Neural progenitor cell (in vitro differentiated cells): ENCODE data around the gene TSPAN3. TPM values are rescaled to one million over a fixed set of nuclear protein-coding genes. Genes with fewer than 3 reads are reported as not detected.

Source experiments
- DNase-seq: peaks from one replicate; pipeline ENCODE4 v3.0.0-alpha.2; 2016; ENCODE audit warnings: low spot score
- H2AFZ ChIP-seq: fragments of 200-600 bp; sonication (generic); replicated peaks from 2 replicates; pipeline ENCODE4 v1.6.1; 2016; ENCODE audit warnings: antibody characterized with exemption
- H3F3A ChIP-seq: fragments of 200-600 bp; sonication (generic); 2 replicates; pipeline ENCODE4 v1.6.1; 2016; ENCODE audit warnings: antibody characterized with exemption, low read depth
- H3K27ac ChIP-seq: fragments of 200-600 bp; sonication (generic); 2 replicates; pipeline ENCODE4 v1.5.1; 2016; ENCODE audit warnings: mild to moderate bottlenecking
- H3K27me3 ChIP-seq: fragments of 200-600 bp; sonication (generic); 2 replicates; pipeline ENCODE4 v1.6.1; 2016; ENCODE audit warnings: mild to moderate bottlenecking, moderate library complexity
- H3K36me3 ChIP-seq: fragments of 200-600 bp; sonication (generic); 2 replicates; pipeline ENCODE4 v1.5.1; 2016
- H3K4me1 ChIP-seq: fragments of 200-600 bp; sonication (generic); 2 replicates; pipeline ENCODE4 v1.6.1; 2016; ENCODE audit warnings: mixed run types
- H3K4me2 ChIP-seq: fragments of 200-600 bp; sonication (generic); 2 replicates; pipeline ENCODE4 v1.6.1; 2016
- H3K4me3 ChIP-seq: fragments of 200-600 bp; sonication (generic); 2 replicates; pipeline ENCODE4 v1.5.1; 2016
- H3K79me2 ChIP-seq: fragments of 200-600 bp; sonication (generic); 2 replicates; pipeline ENCODE4 v1.6.1; 2016; ENCODE audit warnings: low read depth
- H3K9ac ChIP-seq: fragments of 200-600 bp; sonication (generic); 2 replicates; pipeline ENCODE4 v1.6.1; 2016
- H3K9me3 ChIP-seq: fragments of 200-600 bp; sonication (generic); 2 replicates; pipeline ENCODE4 v1.5.1; 2016; ENCODE audit warnings: low read depth
- H4K20me1 ChIP-seq: fragments of 200-600 bp; sonication (generic); 2 replicates; pipeline ENCODE4 v1.6.1; 2016; ENCODE audit warnings: low read depth
- H3K27ac Mint-ChIP-seq: 3 replicates; pipeline ENCODE4 v1.8.0; 2021; ENCODE audit warnings: mixed read lengths
- H3K27me3 Mint-ChIP-seq: 2 replicates; pipeline ENCODE4 v1.8.0; 2022; ENCODE audit warnings: low read depth, mild to moderate bottlenecking, inconsistent platforms, moderate library complexity, mixed read lengths; ENCODE audit not compliant: insufficient read depth
- H3K36me3 Mint-ChIP-seq: 3 replicates; pipeline ENCODE4 v1.8.0; 2021; ENCODE audit warnings: mixed read lengths
- H3K4me1 Mint-ChIP-seq: 3 replicates; pipeline ENCODE4 v1.8.0; 2021; ENCODE audit warnings: mixed read lengths
- H3K4me3 Mint-ChIP-seq: 3 replicates; pipeline ENCODE4 v1.8.0; 2021; ENCODE audit warnings: mild to moderate bottlenecking, moderate library complexity, mixed read lengths
- H3K9me3 Mint-ChIP-seq: 3 replicates; pipeline ENCODE4 v1.8.0; 2020; ENCODE audit warnings: mixed read lengths
- EZH2 ChIP-seq: fragments of 200-600 bp; sonication (generic); IDR thresholded peaks from 2 replicates; pipeline ENCODE4 v1.6.1; 2017; ENCODE audit warnings: antibody characterized with exemption, mild to moderate bottlenecking, moderate library complexity
- EZH2phosphoT487 ChIP-seq: fragments of 200-600 bp; sonication (generic); IDR thresholded peaks from 2 replicates; pipeline ENCODE4 v1.6.1; 2017; ENCODE audit warnings: antibody characterized with exemption
- total RNA-seq: library from RNA; depleted of rRNA; stranded (reverse); fragments of >200 nt; gene quantifications from 2 replicates; pipeline ENCODE4 v1.2.3, GENCODE V29; 2015; ENCODE audit warnings: low replicate concordance
- TF ChIP-seq, protein P1 (sequence below): fragments of 200-600 bp; sonication (generic); IDR thresholded peaks from 2 replicates; pipeline ENCODE4 v1.5.1; 2017; ENCODE audit warnings: antibody characterized with exemption, mild to moderate bottlenecking

Gene TSPAN3
- total RNA-seq, 1 donor from 2014 or later: 474 TPM

DNA sequence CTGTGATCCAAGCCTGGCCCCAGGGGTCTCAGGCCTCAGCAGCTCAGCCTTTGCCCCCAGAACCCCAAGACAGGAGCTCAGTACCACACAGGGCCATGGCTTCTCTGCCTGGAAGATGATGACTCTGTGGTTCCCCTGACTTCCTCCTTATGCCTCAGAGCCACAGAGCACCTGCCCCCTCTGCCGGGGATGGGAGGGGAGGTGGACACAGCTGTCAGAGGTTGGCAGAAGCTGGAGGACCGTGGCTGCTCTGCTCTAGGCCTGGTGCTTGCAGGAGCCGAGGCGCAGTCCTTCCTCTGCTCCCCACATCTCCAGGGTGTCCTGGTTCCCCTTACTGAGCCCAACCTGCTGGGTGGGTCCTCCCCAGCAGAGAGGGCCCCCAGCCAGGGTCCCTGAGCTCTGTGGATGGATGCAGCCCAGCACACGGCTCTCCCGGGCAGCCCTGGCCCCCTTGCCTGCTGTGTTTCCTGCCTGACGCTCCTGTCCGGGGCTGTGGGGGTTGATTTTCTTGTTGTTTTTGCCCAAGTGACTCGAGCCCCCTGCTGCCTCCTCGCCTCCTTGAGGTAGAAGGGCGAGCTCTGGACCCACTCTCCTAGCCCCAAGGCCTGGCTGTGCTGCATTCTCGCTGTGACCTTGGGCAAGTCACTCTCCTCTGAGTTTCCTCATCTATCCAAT, 39.4 kb downstream of the TSPAN3 start:
- TF ChIP-seq, protein P1, sequence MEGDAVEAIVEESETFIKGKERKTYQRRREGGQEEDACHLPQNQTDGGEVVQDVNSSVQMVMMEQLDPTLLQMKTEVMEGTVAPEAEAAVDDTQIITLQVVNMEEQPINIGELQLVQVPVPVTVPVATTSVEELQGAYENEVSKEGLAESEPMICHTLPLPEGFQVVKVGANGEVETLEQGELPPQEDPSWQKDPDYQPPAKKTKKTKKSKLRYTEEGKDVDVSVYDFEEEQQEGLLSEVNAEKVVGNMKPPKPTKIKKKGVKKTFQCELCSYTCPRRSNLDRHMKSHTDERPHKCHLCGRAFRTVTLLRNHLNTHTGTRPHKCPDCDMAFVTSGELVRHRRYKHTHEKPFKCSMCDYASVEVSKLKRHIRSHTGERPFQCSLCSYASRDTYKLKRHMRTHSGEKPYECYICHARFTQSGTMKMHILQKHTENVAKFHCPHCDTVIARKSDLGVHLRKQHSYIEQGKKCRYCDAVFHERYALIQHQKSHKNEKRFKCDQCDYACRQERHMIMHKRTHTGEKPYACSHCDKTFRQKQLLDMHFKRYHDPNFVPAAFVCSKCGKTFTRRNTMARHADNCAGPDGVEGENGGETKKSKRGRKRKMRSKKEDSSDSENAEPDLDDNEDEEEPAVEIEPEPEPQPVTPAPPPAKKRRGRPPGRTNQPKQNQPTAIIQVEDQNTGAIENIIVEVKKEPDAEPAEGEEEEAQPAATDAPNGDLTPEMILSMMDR: no peak
- Histone ChIP-seq H3K79me2 (no peaks in the 10 kb centered on the region), H3K27me3 (no peaks in the 10 kb centered on the region), H3K9me3 (no peaks in the 10 kb centered on the region), H4K20me1 (no peaks in the 10 kb centered on the region), H3K36me3 (no peaks in the 10 kb centered on the region), H3K27ac (no peak overlapping the region), H3K4me1 (peaks cover 32% of the 10 kb centered on the region), H3K9ac (no peak overlapping the region), H3K4me3 (no peak overlapping the region), H3F3A (peaks cover 4% of the 10 kb centered on the region), H3K4me2 (peak overlapping the region; percentile 14), H2AFZ (no peak overlapping the region)
- no peak overlapping the region for H3K4me3 Mint-ChIP-seq
- H3K27me3 Mint-ChIP-seq: peaks cover 7% of the 10 kb centered on the region
- no peaks in the 10 kb centered on the region for H3K36me3 Mint-ChIP-seq
- DNase-seq: no peak
- H3K9me3 Mint-ChIP-seq: no peaks in the 10 kb centered on the region
- H3K27ac Mint-ChIP-seq: peak overlapping the region; percentile 79
- H3K4me1 Mint-ChIP-seq: peaks cover 21% of the 10 kb centered on the region

DNA sequence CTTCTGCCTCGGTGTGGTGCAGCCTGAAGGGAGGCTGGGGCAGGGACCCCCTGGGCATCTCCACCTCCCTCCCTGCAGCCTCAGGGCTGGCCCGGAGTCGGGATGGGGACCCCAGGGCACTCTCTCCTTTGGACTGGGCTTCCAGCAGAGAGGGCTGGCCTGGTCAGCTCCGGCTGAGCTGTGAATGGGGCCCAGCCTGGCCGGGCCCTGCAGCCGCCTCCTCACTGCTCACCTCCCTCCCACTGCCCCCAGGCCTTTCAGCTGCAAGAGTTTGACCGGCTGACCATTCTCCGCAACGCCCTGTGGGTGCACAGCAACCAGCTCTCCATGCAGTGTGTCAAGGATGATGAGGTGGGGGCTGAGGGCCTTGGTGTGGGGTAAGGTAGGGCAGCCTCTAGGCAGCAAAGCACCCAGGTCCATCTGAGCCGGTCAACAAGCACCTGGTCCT, 40.0 kb downstream of the TSPAN3 start:
- DNase-seq: peak; percentile 45
- Histone ChIP-seq H3K27ac (peak overlapping the region; percentile 29), H2AFZ (no peak overlapping the region), H3K4me3 (no peak overlapping the region), H3K27me3 (no peaks in the 10 kb centered on the region), H3K9ac (no peak overlapping the region), H3K9me3 (no peaks in the 10 kb centered on the region), H3K4me2 (peak overlapping the region; percentile 14), H4K20me1 (no peaks in the 10 kb centered on the region), H3K79me2 (no peaks in the 10 kb centered on the region), H3K4me1 (peaks cover 32% of the 10 kb centered on the region), H3F3A (peaks cover 4% of the 10 kb centered on the region), H3K36me3 (no peaks in the 10 kb centered on the region)
- Mint-ChIP-seq H3K4me3 (no peak overlapping the region), H3K4me1 (peaks cover 21% of the 10 kb centered on the region), H3K9me3 (no peaks in the 10 kb centered on the region), H3K27me3 (peaks cover 3% of the 10 kb centered on the region), H3K27ac (peak overlapping the region; percentile 50), H3K36me3 (no peaks in the 10 kb centered on the region)
- TF ChIP-seq EZH2 (no peak), EZH2phosphoT487 (no peak)
- TF ChIP-seq, protein P1: no peak

DNA sequence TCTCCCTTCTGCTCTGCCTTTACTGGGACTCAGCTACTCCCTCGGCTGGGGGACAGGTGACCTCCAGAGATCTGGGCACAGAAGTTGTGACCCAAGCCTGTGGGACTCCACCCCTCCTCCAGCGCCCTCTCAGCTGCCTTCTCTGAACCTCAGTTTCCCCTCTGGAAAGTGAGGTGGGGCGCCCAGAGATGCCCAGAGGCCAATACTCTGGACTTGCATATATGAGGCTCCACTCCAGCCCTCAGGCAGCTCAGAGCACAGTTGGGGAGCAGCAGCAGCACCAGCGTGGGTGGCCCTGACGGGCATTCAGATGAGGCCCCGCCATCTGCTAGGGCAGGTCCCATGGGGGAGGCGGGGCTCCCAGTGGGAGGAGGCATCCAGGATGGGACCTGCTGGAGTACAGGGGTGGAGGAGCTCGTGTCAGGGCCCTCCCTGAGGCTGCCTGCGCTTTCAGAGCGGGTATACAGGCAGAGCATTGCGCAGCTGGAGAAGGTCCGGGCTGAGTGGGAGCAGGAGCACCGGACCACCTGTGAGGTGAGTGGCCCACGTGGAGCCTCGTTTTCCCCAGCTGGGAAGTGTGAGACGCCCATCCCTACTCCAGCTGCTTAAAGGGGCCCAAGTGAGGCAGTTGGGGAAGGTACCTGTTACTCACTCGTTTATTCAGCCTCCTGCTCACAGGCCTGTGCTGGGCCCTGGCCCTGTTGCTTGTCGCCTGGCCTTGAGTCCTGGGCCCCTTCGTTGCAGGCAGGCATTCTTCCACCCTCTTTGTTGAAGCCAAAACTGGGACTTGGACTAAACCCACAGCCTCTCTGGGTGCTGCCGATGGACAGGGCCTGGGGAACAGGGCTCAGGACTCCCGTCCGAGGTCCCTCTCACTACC, 40.6 kb downstream of the TSPAN3 start:
- peak; percentile 65 for DNase-seq
- Histone ChIP-seq H3K27me3 (no peaks in the 10 kb centered on the region), H3K4me3 (no peak overlapping the region), H3K79me2 (no peaks in the 10 kb centered on the region), H3K4me1 (peaks cover 32% of the 10 kb centered on the region), H3K9me3 (no peaks in the 10 kb centered on the region), H3K4me2 (peak overlapping the region; percentile 14), H3K9ac (no peak overlapping the region), H4K20me1 (no peaks in the 10 kb centered on the region), H3K27ac (peak overlapping the region; percentile 29), H2AFZ (no peak overlapping the region), H3K36me3 (no peaks in the 10 kb centered on the region), H3F3A (peaks cover 4% of the 10 kb centered on the region)
- TF ChIP-seq EZH2phosphoT487 (no peak), EZH2 (no peak)
- TF ChIP-seq, protein P1: no peak
- no peaks in the 10 kb centered on the region for H3K9me3 Mint-ChIP-seq
- peaks cover 6% of the 10 kb centered on the region for H3K27me3 Mint-ChIP-seq
- H3K4me1 Mint-ChIP-seq: peaks cover 21% of the 10 kb centered on the region
- no peaks in the 10 kb centered on the region for H3K36me3 Mint-ChIP-seq
- H3K4me3 Mint-ChIP-seq: no peak overlapping the region
- no peak overlapping the region for H3K27ac Mint-ChIP-seq
